HG03571 (cell line): ENCODE measurements around the gene AMPD2.

ENCODE experiments used
- ATAC-seq: cut with Tn5 transposase; IDR thresholded peaks from one replicate; pipeline ENCODE4 v1.9.1; 2021; ENCODE audit not compliant: unreplicated experiment

Gene AMPD2

DNA sequence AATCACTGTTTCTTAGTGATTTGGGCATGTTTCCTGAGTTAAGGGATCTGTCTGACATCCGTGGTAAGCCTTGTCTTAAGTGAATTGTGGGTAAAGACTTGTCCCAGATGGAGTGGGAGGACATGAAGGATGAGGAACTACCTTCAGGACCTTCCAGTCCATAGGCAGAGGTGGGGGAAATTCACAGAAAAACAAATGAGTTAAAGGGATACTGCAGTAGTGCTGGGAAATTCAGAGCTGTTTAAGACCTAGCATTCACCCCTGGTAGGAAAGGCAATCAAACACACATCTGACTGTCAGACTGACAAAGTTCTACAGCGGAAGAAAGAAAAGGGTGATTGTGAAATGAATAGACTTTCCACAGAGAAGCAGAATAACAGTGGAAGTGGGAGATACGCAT, 3.2 kb upstream of the AMPD2 start:
- no peak for ATAC-seq

DNA sequence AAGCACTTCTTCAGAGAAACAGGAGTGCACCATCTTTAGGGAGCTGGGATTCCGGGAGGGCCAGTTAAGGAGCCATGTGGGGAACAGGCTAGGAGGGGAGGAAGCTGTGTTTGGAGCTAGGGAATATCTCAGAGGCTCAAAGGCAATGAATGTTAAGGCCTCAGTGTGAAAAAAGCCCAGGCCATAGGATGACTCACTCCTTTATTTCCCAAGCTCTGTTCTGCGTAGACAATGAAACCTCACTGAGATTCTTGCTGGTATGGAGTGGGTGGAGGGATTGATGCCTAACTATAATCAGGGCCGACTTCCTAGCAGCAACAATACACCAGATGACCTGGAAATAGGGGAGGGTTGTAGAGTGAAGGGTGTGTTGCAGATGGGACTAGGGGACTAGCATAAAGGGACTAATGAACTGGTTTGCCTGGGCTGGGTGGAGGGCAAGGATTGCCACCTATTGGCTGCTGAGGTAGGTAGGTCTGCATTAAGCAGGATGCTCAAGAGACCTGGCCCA, 2.3 kb upstream of the AMPD2 start:
- ATAC-seq = no peak

DNA sequence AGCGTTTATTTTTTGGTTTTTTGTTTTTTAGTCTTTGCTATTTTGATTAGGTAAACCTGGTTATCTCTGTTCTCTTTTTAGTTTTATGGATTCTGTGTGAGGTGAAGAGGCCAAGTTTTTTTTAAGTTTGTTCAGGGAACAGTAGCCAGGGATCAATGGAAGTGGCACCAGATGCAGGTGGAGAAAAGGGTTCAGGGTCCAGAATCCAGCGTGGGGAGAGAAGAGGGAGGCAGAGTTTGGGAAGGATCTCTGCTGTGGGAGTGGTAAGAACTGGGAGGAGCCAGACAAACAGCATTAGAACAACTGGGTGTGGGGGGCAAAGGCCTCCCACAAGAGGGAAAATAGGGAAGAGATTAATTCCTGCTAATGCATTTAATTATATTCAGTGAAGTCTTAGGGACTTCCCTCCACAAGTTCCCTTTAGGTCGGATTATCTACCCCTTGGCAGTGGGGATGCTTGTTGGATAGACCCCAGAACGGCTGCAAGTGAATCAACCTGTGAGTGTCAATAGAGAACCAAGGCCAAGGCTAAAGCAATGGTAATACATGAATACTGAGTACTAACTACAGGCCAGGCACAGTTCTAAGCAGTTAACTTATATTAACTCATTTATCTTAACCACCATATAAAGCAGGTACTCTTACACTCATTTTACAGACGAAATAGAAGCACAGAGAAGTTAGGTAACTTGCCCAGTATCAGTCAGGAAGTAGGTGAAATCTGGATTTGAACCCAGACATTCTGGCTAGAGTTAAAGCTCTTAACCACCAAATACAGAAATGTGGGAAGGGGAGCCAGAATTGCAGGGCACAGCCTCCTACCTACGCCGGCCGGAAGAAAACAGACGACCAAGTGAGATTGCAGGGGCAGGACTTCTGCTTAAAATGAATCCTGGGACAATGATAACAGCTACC, 719 bp upstream of the AMPD2 start:
- no peak for ATAC-seq

DNA sequence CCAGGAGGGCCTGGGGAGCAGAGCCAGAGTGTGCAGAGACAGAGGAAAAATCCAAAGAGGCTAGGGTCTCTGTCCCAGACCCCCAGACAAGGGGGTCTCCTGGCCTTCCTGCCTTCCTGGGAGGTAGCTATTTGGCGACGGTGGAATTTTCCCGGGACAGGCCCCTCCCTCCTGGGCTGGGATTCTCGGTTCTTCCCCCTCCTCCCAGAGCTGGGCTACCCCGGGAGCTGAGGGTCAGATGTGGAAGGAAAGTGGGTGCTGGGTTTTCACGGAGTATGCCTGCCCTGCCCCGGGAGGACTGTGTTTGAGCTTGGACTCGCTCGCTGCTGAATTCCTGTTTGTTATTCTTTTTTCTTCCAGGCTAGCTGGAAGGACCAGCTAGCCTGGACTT, 759 bp downstream of the AMPD2 start:
- no peak for ATAC-seq

DNA sequence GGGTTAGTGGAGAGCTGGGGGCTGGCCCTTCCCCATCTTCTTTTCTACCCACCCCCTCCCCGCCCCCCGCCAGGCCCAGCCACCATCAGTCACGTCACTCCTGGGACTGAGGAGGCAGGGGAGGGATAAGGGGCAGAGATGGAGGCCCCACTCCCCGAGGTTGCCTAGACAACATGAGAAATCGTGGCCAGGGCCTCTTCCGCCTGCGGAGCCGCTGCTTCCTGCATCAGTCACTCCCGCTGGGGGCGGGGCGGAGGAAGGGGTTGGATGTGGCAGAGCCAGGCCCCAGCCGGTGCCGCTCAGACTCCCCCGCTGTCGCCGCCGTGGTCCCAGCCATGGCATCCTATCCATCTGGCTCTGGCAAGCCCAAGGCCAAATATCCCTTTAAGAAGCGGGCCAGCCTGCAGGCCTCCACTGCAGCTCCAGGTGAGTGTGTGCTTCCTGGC, 1.2 kb downstream of the AMPD2 start:
- ATAC-seq = peak; percentile 65

DNA sequence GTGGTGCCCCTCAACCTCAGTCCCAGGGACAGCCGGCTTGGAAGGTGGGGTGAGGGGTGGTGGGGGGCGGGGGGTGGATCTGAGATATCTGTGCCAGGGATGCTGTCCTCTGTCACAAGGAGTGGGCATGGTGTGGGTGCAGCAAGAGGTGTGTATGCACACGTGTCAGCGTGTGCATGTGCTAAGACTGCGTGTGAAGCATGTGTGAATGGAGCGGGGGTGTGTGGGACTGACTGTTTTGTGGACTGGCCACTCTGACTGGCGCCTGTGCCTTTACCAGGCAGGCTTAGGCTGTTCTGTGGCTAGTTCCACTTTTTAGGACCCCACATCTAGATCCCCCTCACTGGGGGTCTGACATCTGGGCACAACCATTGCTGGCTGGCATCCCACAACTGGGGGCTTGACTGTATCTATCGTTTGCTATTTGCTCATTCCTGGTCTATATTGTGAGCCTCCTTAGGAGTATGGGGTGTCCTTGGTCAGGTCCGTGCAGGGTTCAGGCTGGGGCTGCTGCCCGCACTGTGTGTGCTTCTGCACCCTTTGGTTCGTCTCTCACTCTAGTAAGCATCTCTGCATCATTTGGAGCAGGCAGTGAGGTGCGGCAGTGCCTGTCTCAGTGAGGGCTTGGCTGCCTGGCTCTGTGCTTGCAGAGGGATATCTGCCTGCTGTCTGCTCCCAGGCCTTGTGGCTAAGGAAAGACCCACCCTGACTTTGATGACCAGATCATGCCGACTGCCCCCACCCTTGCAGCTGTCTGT, 1.9 kb downstream of the AMPD2 start:
- no peak for ATAC-seq

DNA sequence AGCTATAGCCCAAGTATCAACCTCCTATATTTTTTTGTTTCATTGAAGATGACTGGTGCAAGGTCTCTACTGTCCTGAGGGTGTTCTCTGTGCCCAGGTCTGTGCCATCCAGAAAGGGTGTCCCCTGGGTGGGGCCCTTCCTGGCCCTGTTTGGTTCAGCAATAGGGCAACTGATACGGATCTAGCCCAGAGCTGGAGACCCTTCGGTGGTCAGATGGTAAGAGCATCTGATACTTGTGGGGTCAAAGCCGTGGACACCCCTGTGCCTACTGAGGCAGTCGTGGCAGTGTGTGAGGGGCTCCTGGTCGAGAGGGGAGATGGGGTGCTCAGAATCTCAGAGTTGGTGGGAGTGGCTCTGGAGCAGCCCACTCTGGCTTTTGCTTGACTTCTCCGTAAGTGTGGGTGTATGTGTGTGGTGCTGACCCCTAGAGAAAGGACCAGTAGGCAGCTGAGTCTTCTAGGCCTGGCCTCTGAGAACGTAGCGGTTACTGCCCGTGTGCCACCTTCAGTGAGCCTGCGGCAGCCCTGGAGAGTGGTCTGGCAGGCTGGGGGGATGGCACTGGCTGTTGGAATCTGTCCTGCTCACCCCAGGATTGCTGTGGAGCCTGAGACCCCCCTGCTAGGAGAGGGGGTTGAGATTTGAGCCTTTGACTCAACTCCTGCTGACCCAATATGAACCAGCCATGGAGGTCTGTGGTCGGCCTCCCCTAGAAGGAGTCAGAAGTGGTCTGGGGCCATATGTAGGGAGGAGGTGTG, 2.7 kb downstream of the AMPD2 start:
- ATAC-seq = no peak

DNA sequence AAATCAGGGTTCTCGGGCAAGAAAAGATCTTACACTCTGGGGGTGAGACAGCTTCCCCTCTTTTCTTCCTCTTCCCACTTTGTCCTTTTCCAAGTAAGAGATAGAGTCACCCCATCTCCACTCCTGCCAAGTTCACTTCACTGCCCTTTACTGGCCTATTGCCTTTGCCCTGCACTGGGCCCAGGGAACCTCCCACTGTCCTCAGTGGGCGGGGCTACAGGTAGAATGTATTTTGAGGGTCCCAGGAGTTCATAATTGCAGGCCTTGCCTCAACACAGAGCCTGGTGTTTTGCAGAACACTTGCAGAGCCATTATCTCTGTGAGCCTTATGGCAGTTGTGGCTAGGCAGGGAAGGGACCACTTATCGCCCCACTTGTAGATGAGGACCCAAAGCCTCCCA, 3.3 kb downstream of the AMPD2 start:
- no peak for ATAC-seq

DNA sequence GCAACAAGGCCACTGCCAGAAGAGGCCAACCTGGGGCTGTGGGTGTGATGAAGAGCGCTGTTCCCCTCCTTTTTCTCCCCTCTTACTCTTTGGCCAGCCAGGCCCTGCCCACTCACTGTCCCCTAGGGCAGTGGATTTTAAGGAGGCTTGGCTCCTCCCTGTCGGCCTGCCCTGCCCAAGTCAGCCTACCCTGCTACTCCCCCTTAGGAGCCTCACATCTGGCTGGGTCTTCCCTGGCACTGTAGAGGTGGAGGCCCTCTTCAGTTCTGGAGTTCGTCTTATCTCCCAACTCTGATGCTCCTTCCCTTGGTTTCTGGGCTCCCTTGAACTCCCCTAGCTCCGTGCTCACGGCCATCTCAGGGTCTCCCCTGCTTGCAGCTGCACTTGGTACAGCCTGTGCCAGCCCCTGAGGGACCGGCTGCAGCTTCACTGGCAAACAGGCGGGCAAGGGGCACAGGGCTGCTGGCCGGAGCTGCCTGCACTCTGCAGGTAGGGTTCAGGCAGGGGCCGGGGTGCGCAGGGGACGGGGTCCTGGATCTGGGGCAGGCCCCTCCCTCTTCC, 4.0 kb downstream of the AMPD2 start:
- ATAC-seq = no peak

DNA sequence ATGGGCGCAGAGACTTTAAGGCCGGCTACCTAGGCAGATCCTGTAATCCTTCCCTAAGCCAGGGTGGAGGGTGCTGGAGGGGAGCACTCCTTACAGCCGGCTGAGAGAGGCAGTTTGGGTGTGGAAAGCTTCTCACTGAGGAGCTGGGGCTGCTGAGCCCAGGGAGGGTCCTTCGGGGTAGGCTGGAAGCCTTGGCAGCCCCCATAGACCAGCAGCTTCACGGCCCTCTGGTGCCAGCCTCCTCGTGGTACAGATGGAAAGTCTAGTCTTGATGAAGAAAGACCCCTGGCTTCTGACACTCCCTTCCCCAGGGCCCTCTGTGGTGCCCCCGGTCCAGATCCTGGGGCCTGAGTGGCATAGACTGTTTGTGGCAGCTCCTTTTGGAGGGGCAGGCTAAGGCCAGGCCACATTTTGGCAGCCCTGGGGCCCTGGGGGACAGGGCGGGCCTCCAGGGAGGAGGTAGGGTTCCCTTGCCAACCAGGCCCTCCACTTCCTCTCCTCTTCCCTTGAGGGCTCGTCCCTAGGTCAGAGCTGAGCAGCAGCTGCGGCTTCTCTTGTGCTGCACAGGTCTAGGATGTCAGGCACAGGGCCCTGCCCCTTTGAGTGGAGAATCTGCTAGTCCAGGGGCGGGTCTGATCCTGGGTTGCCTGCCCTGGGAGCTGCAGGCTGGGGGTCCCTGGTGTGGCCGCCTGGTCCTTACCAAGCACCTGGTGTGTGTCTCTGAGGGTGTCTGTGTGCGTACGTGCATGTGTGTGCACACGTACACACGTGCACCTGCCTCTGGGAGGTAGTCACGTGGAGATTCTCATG, 4.8 kb downstream of the AMPD2 start:
- ATAC-seq = no peak

DNA sequence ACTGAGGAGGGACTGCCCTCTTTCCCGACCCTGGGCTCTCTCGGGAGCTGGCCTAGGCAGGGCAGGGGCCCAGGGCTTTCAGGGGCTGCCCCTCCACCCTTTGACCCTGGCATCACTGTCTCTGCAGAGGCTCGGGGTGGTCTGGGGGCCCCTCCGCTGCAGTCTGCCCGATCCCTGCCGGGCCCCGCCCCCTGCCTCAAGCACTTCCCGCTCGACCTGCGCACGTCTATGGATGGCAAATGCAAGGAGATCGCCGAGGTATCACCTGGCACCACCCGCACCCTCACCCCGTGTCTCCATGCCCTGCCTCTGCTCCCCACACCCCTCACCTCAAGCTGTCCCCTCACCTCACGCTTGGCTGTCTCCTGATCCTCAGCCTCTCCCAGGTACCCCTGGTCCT, 5.5 kb downstream of the AMPD2 start:
- ATAC-seq = no peak

DNA sequence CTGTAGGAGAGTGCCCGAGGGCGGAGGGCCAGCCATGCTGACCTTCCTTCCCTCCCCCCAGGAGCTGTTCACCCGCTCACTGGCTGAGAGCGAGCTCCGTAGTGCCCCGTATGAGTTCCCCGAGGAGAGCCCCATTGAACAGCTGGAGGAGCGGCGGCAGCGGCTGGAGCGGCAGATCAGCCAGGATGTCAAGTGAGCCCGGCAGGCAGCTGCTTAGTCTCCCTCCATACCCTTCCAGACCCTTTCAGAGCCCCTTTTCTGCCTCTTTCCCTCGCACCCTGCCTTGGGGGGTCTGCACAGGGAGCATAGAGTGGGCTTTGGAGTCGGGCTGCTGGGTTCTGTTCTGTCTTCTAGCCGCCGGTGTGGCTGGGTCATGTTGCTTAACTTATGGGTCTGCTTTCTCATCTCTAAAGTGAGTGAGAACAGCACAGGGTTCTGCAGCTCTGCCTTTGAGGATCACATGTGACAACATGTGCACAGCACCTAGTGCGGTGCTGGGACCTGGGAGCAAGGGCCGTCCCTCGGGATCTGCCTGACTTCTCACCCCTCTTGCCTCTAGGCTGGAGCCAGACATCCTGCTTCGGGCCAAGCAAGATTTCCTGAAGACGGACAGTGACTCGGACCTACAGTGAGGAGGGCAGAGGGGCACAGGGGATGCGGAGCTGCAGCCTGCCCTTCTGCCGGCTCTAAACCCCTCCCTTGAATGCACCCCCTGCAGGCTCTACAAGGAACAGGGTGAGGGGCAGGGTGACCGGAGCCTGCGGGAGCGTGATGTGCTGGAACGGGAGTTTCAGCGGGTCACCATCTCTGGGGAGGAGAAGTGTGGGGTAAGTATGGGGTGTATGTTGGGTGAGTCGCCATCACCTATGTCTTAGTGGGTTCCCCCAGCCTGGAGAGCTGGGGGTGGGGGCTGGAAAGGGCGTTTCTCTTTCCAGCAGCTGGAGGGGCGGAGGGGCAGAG, 6.2 kb downstream of the AMPD2 start:
- no peak for ATAC-seq

DNA sequence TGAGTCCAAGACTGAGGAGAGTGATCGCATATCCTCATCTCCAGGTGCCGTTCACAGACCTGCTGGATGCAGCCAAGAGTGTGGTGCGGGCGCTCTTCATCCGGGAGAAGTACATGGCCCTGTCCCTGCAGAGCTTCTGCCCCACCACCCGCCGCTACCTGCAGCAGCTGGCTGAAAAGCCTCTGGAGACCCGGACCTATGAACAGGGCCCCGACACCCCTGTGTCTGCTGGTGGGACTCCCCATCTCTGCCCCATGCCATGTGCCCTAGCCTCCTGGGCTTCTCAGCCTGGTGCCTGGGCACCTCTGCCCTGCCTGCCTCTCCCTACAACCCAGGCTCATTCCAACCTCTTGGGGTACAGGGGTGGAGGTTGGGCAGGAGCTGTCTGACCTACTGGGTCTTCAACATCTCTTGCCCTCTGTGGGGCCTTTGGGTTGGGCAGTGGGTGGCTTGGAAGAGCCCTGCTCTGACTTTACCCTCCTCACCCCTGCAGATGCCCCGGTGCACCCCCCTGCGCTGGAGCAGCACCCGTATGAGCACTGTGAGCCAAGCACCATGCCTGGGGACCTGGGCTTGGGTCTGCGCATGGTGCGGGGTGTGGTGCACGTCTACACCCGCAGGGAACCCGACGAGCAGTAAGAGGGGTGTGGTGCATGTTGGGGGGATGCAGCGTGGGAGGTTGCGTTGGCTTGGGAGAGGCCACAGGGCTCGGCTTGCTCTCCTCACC, 7.2 kb downstream of the AMPD2 start:
- no peak for ATAC-seq

DNA sequence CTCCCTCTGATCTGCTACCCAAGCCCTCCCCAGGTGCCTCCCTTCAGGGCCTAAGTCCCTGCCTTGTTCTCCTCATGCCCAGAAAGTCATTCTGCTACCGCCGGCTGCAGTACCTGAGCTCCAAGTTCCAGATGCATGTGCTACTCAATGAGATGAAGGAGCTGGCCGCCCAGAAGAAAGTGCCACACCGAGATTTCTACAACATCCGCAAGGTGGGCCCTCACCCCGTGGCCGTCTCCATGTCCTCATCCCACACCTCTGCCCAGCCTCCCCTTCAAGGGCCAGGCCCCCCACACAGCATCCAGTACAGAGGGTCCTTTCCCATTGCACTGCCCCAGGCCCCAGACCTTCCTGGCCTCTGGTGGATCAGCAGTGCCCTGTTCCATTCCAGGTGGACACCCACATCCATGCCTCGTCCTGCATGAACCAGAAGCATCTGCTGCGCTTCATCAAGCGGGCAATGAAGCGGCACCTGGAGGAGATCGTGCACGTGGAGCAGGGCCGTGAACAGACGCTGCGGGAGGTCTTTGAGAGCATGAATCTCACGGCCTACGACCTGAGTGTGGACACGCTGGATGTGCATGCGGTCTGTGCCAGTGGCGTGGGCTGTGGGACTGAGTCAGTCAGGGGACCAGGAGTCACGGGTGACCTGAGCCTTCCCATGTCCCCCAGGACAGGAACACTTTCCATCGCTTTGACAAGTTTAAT, 8.2 kb downstream of the AMPD2 start:
- no peak for ATAC-seq

DNA sequence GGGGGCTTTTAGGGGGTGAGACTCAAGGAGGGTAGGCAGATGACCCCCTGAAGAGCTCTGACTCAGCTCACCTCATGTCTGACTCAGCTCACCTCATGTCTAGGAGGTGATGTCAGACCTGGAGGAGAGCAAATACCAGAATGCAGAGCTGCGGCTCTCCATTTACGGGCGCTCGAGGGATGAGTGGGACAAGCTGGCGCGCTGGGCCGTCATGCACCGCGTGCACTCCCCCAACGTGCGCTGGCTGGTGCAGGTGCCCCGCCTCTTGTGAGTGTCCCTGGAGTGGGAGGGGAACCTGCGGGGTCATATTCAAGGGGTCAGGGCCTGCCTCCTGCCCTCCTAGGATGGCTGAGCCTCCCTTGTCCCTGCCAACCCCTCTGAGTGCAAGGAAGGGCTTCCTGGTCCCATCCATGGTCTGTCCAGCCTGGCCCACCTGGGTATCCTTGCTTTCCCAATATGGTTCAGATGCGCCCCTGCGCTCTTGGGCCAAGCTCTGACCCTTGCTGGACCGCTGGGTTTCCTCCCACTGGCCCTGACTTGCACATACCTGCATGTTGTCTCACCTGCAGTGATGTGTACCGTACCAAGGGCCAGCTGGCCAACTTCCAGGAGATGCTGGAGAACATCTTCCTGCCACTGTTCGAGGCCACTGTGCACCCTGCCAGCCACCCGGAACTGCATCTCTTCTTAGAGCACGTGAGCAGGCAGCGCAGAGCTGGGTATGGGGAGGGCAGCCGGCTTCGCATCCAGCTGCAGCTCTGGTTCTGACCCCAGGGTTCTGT, 9.1 kb downstream of the AMPD2 start:
- no peak for ATAC-seq

DNA sequence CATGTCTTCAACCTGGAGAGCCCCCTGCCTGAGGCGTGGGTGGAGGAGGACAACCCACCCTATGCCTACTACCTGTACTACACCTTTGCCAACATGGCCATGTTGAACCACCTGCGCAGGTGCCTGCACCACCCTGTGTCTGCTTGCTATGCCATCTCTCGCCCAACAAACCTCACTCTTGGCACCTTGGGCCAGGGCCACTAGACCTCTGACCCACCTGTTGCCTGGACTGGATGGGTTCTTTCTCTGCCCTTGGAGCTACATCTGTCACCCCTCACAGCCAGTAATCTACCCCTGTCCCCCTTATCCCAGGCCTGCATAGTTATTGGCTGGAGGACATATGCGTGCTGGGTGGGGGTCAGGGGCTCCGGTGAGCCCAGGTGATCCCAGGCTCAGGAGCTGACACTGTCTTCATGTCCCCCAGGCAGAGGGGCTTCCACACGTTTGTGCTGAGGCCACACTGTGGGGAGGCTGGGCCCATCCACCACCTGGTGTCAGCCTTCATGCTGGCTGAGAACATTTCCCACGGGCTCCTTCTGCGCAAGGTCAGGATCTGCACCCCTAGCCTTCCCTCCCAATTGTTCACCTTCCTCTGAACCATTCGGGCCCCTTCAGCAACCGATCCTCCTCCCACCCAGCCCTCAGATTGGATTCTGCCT, 9.9 kb downstream of the AMPD2 start:
- ATAC-seq = no peak
